Adrenal gland (tissue), 12 donors: ENCODE measurements around the gene DNAAF5. TPM values are rescaled to one million over a fixed set of nuclear protein-coding genes. Genes with fewer than 3 reads are reported as not detected.

Experiments
- DNase-seq, 7 donors: peaks; one replicate each; pipeline ENCODE4 v3.0.0-alpha.2; 2019 to 2020
- H3K27ac ChIP-seq, 5 donors: fragments of 200-600 bp; sonication (generic) in 4 of 5; 1 replicate in 3 of 5; 2 replicates in 2 of 5; pipeline versions ENCODE4 v1.5.1 to v1.8.0; 2016 to 2020; ENCODE audit warnings: mild to moderate bottlenecking in 1 of 5
- H3K27me3 ChIP-seq: fragments of 200-600 bp; 2 replicates; pipeline ENCODE4 v1.8.0; 2021
- H3K36me3 ChIP-seq, 2 donors: fragments of 200-600 bp; replicated peaks in 1 of 2; 1 replicate in 1 of 2; 2 replicates in 1 of 2; pipeline versions ENCODE4 v1.5.1 to v1.8.0; 2018 to 2022
- H3K4me1 ChIP-seq, 2 donors: fragments of 200-600 bp; replicated peaks in 1 of 2; 1 replicate in 1 of 2; 2 replicates in 1 of 2; pipeline versions ENCODE4 v1.5.1 to v1.8.0; 2018 to 2021
- H3K4me3 ChIP-seq, 4 donors: fragments of 200-600 bp; sonication (generic) in 3 of 4; one replicate each; pipeline ENCODE4 v1.5.1; 2016 to 2018
- H3K9me3 ChIP-seq, 3 donors: fragments of 200-600 bp; sonication (generic) in 1 of 3; replicated peaks in 1 of 3; 1 replicate in 2 of 3; 2 replicates in 1 of 3; pipeline versions ENCODE4 v1.5.1 to v1.8.0; 2016 to 2021
- POLR2A ChIP-seq, 2 donors: fragments of 450-650 bp; IDR thresholded peaks; one replicate each; pipeline ENCODE4 v1.6.1; 2017; ENCODE audit warnings: antibody characterized with exemption in 2 of 2, mild to moderate bottlenecking in 2 of 2, moderate library complexity in 1 of 2
- WGBS, 4 donors: extraction: QIAGEN DNeasy Blood & Tissue Kit in 2 of 4; methylation state at CpG; one replicate each; pipeline versions ENCODE4 v1.1.5 to v1.1.7; 2013 to 2017; 5-methylcytosine and 5-hydroxymethylcytosine counted together
- intact Hi-C, 2 donors: fragments of 100-400 bp; cut with DNase I; formaldehyde crosslinking; loops; one replicate each; pipeline versions ENCODE4 v1.14.1 to v1.15.0; 2022 to 2023
- polyA plus RNA-seq, 3 donors: library from polyadenylated mRNA; stranded (reverse); fragments of 200-250 nt in 2 of 3; fragments of 350-450 nt in 1 of 3; fragmentation: Illumina TruSeq in 1 of 3; extraction: RNeasy Lipid Tissue Mini Kit (QIAGEN cat#74804) in 1 of 3; gene quantifications; one replicate each; pipeline ENCODE4 v1.2.3, GENCODE V29; 2013 to 2014
- total RNA-seq, 9 donors: library from RNA; depleted of rRNA in 4 of 9; stranded (reverse); fragments of >200 nt in 4 of 9; fragments of 120-200 nt in 1 of 9; fragmentation: NEBNext Ultra II Directional in 1 of 9; extraction: Animal tissue kit (Norgen Biotek cat#: 25700) in 1 of 9; gene quantifications; one replicate each; pipeline versions ENCODE4 v1.1.0 to v1.2.4, GENCODE V29; 2013 to 2023
- TF ChIP-seq, protein P1 (sequence below), 6 experiments: fragments of 450-650 bp in 4 of 6; fragments of 200-600 bp in 2 of 6; sonication (generic) in 1 of 6; IDR thresholded peaks; 1 replicate in 5 of 6; 2 replicates in 1 of 6; pipeline versions ENCODE4 v1.5.1 to v1.8.0; 2016 to 2021; ENCODE audit warnings: antibody characterized with exemption in 6 of 6, mild to moderate bottlenecking in 2 of 6, moderate library complexity in 1 of 6
- donor health status: healthy with polysubstance abuse.
- donor health status: Bipolar disorder and iron deficiency.
- donor health status: DM: yes; HTN: yes; CAD: no.
- donor health status: DM: no; HTN: no; CAD: no.
- donor health status: DM: no; HTN: no; CAD: no.
- donor health status: DM: yes; HTN: yes; CAD: no.

Gene DNAAF5
- total and polyA plus RNA-seq, 12 donors = 7.9 to 32.7 (median 19.4) TPM

DNA sequence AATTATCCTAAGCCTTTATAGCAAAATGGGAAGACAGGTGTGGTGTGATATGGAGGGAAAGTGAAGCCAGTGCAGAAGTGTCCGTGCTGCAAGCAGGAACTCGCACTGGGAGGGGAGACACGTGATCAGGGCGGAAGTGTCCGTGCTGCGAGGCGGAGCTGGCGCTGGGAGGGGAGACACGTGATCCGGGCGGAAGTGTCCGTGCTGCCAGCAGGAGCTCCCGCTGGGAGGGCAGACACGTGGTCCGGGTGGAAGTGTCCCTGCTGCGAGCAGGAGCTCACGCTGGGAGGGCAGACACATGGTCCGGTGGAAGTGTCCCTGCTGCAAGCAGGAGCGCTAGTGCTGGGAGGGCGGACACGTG lies 41.1 kb downstream of the DNAAF5 start:
- peak in 1 of 7 donors; percentile 35 for DNase-seq
- Histone ChIP-seq H3K9me3 (no peaks in the 10 kb centered on the region), H3K27me3 (no peaks in the 10 kb centered on the region), H3K4me3 (no peak overlapping the region), H3K36me3 (peaks cover 0 to 33% of the 10 kb centered on the region in 2 donors), H3K4me1 (peaks cover 0 to 16% of the 10 kb centered on the region in 2 donors), H3K27ac (peak overlapping the region in 1 of 5 donors; percentile 79)
- TF ChIP-seq, protein P1, sequence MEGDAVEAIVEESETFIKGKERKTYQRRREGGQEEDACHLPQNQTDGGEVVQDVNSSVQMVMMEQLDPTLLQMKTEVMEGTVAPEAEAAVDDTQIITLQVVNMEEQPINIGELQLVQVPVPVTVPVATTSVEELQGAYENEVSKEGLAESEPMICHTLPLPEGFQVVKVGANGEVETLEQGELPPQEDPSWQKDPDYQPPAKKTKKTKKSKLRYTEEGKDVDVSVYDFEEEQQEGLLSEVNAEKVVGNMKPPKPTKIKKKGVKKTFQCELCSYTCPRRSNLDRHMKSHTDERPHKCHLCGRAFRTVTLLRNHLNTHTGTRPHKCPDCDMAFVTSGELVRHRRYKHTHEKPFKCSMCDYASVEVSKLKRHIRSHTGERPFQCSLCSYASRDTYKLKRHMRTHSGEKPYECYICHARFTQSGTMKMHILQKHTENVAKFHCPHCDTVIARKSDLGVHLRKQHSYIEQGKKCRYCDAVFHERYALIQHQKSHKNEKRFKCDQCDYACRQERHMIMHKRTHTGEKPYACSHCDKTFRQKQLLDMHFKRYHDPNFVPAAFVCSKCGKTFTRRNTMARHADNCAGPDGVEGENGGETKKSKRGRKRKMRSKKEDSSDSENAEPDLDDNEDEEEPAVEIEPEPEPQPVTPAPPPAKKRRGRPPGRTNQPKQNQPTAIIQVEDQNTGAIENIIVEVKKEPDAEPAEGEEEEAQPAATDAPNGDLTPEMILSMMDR (IDR thresholded peaks at IDR 0.05) = no peak
- intact Hi-C loops = no loop called here
- 83 to 97% (median 89%) methylated on average over 17 to 20 of the region's 21 CpGs for WGBS, 4 donors

DNA sequence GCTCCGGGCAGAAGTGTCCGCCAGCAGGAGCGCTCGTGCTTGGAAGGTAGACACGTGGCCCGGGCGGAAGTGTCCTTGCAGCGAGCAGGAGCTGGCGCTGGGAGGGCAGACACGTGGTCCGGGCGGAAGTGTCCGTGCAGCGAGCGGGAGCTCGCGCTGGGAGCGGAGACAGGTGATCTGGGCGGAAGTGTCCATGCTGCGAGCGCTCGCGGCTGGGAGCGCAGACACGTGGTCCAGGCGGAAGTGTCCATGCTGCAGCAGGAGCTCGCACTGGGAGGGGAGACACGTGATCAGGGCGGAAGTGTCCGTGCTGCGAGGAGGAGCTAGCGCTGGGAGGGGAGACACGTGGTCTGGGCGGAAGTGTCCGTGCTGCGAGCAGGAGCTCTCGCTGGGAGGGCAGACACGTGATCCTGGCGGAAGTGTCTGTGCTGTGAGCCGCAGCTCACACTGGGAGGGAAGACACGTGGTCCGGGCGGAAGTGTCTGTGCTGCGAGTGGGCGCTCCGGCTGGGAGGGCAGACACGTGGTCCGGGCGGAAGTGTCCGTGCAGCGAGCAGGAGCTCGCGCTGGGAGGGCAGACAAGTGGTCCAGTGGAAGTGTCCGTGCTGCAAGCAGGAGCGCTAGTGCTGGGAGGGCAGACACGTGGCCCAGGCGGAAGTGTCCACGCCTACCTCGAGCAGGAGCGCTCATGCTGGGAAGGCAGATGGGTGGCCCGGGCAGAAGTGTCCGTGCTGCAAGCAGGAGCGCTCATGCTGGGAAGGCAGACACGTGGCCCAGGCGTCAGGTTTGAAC lies 41.6 kb downstream of the DNAAF5 start:
- TF ChIP-seq, protein P1 (IDR thresholded peaks at IDR 0.05) = no peak
- no peak for TF ChIP-seq POLR2A (IDR thresholded peaks at IDR 0.05)
- no peaks in the 10 kb centered on the region for H3K27me3 ChIP-seq
- H3K27ac ChIP-seq = peak overlapping the region in 2 of 5 donors; percentile 64 to 79
- H3K36me3 ChIP-seq = peaks cover 0 to 28% of the 10 kb centered on the region in 2 donors
- no peak overlapping the region for H3K4me3 ChIP-seq
- intact Hi-C loops = no loop called here
- 86 to 96% (median 90%) methylated on average over 65 of the region's 65 CpGs for WGBS, 4 donors
- DNase-seq = peak in 5 of 7 donors; percentile 32 to 81 (median 44)
- H3K4me1 ChIP-seq = peaks cover 0 to 16% of the 10 kb centered on the region in 2 donors
- H3K9me3 ChIP-seq = no peaks in the 10 kb centered on the region

DNA sequence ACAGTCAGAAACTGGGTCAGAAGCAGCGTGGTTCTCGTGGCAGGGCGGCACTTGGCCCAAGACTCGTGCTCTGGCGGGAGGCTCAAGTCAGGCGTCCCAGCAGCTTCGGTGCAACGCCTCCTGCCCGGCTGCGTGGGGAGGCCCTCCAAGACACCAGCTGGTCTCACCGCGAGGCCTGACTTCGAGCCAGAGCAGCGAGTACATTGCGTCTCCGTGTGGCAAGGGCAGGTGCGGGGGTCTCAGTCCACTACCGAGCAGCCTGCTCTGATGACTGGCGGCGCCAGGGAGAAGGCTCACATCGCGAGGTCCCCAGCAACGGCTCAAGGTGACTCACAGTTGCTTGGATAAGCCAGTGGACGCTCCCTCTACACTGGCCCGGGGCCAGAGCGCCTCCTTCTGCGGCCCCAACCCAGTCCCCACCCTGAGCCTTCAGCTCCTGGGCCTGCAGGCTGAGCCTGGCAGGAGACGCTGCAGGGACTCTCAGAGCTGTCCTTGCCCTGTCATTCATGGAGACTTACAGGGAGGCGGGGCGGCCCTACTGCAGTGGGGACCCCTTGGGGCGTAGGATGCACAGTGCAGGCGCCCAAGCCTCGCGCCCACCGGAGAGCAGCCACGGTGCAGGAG lies 42.5 kb downstream of the DNAAF5 start:
- TF ChIP-seq POLR2A (IDR thresholded peaks at IDR 0.05) = no peak
- TF ChIP-seq, protein P1 (IDR thresholded peaks at IDR 0.05) = no peak
- H3K27me3 ChIP-seq = no peaks in the 10 kb centered on the region
- intact Hi-C loops = no loop called here
- WGBS, 4 donors = 59 to 88% (median 70%) methylated on average over 9 to 36 of the region's 36 CpGs
- H3K9me3 ChIP-seq = no peaks in the 10 kb centered on the region
- peaks cover 0 to 20% of the 10 kb centered on the region in 2 donors for H3K36me3 ChIP-seq
- H3K27ac ChIP-seq = peak overlapping the region in 2 of 5 donors; percentile 64 to 79
- peaks cover 0 to 16% of the 10 kb centered on the region in 2 donors for H3K4me1 ChIP-seq
- no peak overlapping the region for H3K4me3 ChIP-seq
- DNase-seq = peak in 3 of 7 donors; percentile 33 to 44 (median 43)

DNA sequence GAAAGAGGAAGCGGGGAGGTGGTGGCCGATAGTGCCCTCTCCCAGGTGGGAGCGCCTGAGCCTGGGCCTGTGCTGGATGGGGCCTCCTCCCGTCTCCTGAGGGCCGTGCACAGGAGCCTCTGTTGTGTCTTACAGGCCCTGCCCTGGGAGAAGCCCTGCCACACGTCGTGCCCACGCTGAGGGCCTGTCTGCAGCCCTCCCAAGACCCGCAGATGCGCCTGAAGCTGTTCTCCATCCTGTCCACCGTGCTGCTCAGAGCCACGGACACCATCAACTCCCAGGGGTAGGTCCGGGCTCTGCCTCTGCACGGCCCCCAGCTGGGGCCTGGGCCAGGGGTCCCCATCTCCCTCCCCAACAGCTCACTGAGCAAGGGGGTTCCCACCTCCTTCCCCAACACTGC lies 43.8 kb downstream of the DNAAF5 start:
- WGBS, 4 donors = 94 to 97% (median 95%) methylated on average over 3 to 14 of the region's 14 CpGs
- TF ChIP-seq POLR2A (IDR thresholded peaks at IDR 0.05) = no peak
- TF ChIP-seq, protein P1 (IDR thresholded peaks at IDR 0.05) = no peak
- H3K9me3 ChIP-seq = no peaks in the 10 kb centered on the region
- DNase-seq = no peak
- H3K36me3 ChIP-seq = peaks cover 0 to 12% of the 10 kb centered on the region in 2 donors
- no peak overlapping the region for H3K4me3 ChIP-seq
- peaks cover 0 to 16% of the 10 kb centered on the region in 2 donors for H3K4me1 ChIP-seq
- H3K27me3 ChIP-seq = no peaks in the 10 kb centered on the region
- H3K27ac ChIP-seq = peak overlapping the region in 2 of 5 donors; percentile 78 to 81
- intact Hi-C loops = loop anchor here in 1 of 2 donors (5.0 kb wide), 1 partner anchor 448 kb away; no protein-coding TSS in a partner anchor
